Measurements from ENCODE around the gene HOXA6. TPM values are rescaled to one million over a fixed set of nuclear protein-coding genes. Genes with fewer than 3 reads are reported as not detected.

Gene HOXA6
- total and polyA plus RNA-seq, 2 experiments from 2014 or later = not detected

GRCh38 chr7:27112955-27113949 lies 34.3 kb downstream of the HOXA6 start:
- no peak overlapping the region for H2AFZ ChIP-seq

GRCh38 chr7:27112361-27112760 lies 35.2 kb downstream of the HOXA6 start:
- Histone ChIP-seq H3K36me3 (ENCODE audit: insufficient read depth) (no peaks in the 10 kb centered on the region), H3K27me3 (ENCODE audit: insufficient read depth) (peaks cover 97% of the 10 kb centered on the region), H3K79me2 (replicated peaks; ENCODE audit: insufficient read depth) (no peaks in the 10 kb centered on the region), H2AFZ (no peak overlapping the region), H3K9me2 (ENCODE audit: insufficient read depth) (no peaks in the 10 kb centered on the region), H3K4me3 (no peak overlapping the region), H3F3A (replicated peaks; ENCODE audit: low read depth) (peaks cover 49% of the 10 kb centered on the region), H4K20me1 (replicated peaks; ENCODE audit: insufficient read depth) (peaks cover 74% of the 10 kb centered on the region), H3K27ac (ENCODE audit: low read depth) (no peak overlapping the region), H3K4me2 (no peak overlapping the region), H3K4me1 (ENCODE audit: insufficient read depth) (peaks cover 29% of the 10 kb centered on the region)
- Mint-ChIP-seq H3K4me3 (no peak overlapping the region), H3K4me1 (peaks cover 21% of the 10 kb centered on the region), H3K36me3 (ENCODE audit: low read depth) (no peaks in the 10 kb centered on the region; the same call in 2 of the 3 replicates), H3K27me3 (ENCODE audit: insufficient read depth, low read depth, poor library complexity) (peaks cover 95% of the 10 kb centered on the region), H3K9me3 (peaks cover 14% of the 10 kb centered on the region), H3K27ac (no peak overlapping the region)
- ATAC-seq (no peak), DNase-seq (ENCODE audit: low spot score) (no peak)
- TF ChIP-seq EZH2 (IDR thresholded peaks at IDR 0.05; ENCODE audit: low read depth, unreplicated experiment) (peak; percentile 52), ZNF114 (CRISPR knock-in tag; IDR thresholded peaks at IDR 0.05) (no peak)

More at GRCh38 chr7:27112955-27113949, 34.3 kb downstream of the HOXA6 start:
- Histone ChIP-seq H3K27me3 (ENCODE audit: insufficient read depth) (peaks cover 97% of the 10 kb centered on the region), H3K9me2 (ENCODE audit: insufficient read depth) (no peaks in the 10 kb centered on the region), H3K4me2 (peak overlapping the region; percentile 76), H3K79me2 (replicated peaks; ENCODE audit: insufficient read depth) (no peaks in the 10 kb centered on the region), H3K4me1 (ENCODE audit: insufficient read depth) (peaks cover 32% of the 10 kb centered on the region), H4K20me1 (replicated peaks; ENCODE audit: insufficient read depth) (peaks cover 71% of the 10 kb centered on the region), H3K4me3 (peak overlapping the region; percentile 48), H3K36me3 (ENCODE audit: insufficient read depth) (no peaks in the 10 kb centered on the region), H3F3A (replicated peaks; ENCODE audit: low read depth) (peaks cover 49% of the 10 kb centered on the region), H3K27ac (ENCODE audit: low read depth) (no peak overlapping the region)
- Mint-ChIP-seq H3K36me3 (ENCODE audit: low read depth) (no peaks in the 10 kb centered on the region), H3K4me3 (peak overlapping the region; percentile 59), H3K9me3 (peaks cover 12% of the 10 kb centered on the region; the same call in 2 of the 3 replicates), H3K27ac (no peak overlapping the region), H3K27me3 (ENCODE audit: insufficient read depth, low read depth, poor library complexity) (peaks cover 95% of the 10 kb centered on the region), H3K4me1 (peaks cover 18% of the 10 kb centered on the region)
- no peak for TF ChIP-seq ZNF331 (CRISPR knock-in tag; IDR thresholded peaks at IDR 0.05; ENCODE audit: low read depth)
- TF ChIP-seq EZH2 (IDR thresholded peaks at IDR 0.05; ENCODE audit: low read depth, unreplicated experiment) = peak; percentile 99
- peak; percentile 98 for TF ChIP-seq EZH2phosphoT487 (IDR thresholded peaks at IDR 0.05; ENCODE audit: unreplicated experiment)
- peak; percentile 18 for ATAC-seq
- peak; percentile 84 for DNase-seq (ENCODE audit: low spot score)

GRCh38 chr7:27111751-27112277 lies 35.8 kb downstream of the HOXA6 start:
- H3K4me1 Mint-ChIP-seq = peaks cover 24% of the 10 kb centered on the region
- DNase-seq (ENCODE audit: low spot score) (no peak), ATAC-seq (no peak)
- H3K4me3 Mint-ChIP-seq = no peak overlapping the region
- Histone ChIP-seq H3K27ac (ENCODE audit: low read depth) (no peak overlapping the region), H3K27me3 (ENCODE audit: insufficient read depth) (peaks cover 97% of the 10 kb centered on the region), H3K36me3 (ENCODE audit: insufficient read depth) (no peaks in the 10 kb centered on the region), H3F3A (replicated peaks; ENCODE audit: low read depth) (peaks cover 49% of the 10 kb centered on the region), H3K4me2 (no peak overlapping the region), H4K20me1 (replicated peaks; ENCODE audit: insufficient read depth) (peaks cover 74% of the 10 kb centered on the region), H3K79me2 (replicated peaks; ENCODE audit: insufficient read depth) (no peaks in the 10 kb centered on the region), H2AFZ (no peak overlapping the region), H3K9me2 (ENCODE audit: insufficient read depth) (no peaks in the 10 kb centered on the region), H3K4me3 (no peak overlapping the region), H3K4me1 (ENCODE audit: insufficient read depth) (peaks cover 32% of the 10 kb centered on the region)
- H3K9me3 Mint-ChIP-seq = peaks cover 14% of the 10 kb centered on the region
- H3K36me3 Mint-ChIP-seq (ENCODE audit: low read depth) = no peaks in the 10 kb centered on the region; the same call in 2 of the 3 replicates
- no peak for TF ChIP-seq STAT1 (IDR thresholded peaks at IDR 0.05; ENCODE audit: unreplicated experiment)
- no peak for TF ChIP-seq CREB1 (CRISPR knock-in tag; IDR thresholded peaks at IDR 0.05; ENCODE audit: low read depth)
- peak; percentile 92 for TF ChIP-seq EZH2 (IDR thresholded peaks at IDR 0.05; ENCODE audit: low read depth, unreplicated experiment)
- TF ChIP-seq, protein P1, sequence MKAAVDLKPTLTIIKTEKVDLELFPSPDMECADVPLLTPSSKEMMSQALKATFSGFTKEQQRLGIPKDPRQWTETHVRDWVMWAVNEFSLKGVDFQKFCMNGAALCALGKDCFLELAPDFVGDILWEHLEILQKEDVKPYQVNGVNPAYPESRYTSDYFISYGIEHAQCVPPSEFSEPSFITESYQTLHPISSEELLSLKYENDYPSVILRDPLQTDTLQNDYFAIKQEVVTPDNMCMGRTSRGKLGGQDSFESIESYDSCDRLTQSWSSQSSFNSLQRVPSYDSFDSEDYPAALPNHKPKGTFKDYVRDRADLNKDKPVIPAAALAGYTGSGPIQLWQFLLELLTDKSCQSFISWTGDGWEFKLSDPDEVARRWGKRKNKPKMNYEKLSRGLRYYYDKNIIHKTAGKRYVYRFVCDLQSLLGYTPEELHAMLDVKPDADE (IDR thresholded peaks at IDR 0.05) = no peak
- peaks cover 95% of the 10 kb centered on the region for H3K27me3 Mint-ChIP-seq (ENCODE audit: insufficient read depth, low read depth, poor library complexity)
- H3K27ac Mint-ChIP-seq = no peak overlapping the region

All from GM23338 (cell line).